Measurements from ENCODE around the gene NPFF.

NPFF gene

GRCh38 chr12:53459097-53459496 is 48.2 kb downstream of the NPFF start:
- no peak for DNase-seq (ENCODE audit: low read depth, low spot score)
- no peak for TF ChIP-seq CTCF (IDR thresholded peaks at IDR 0.05; ENCODE audit: low read depth, low read length)
- H3K4me3 ChIP-seq (ENCODE audit: low read depth, low read length) = no peak overlapping the region
- in situ Hi-C loops (cut with HindIII; ENCODE audit: low sequenced_read_pairs) = no loop called here

All from astrocyte of the spinal cord (primary cell).